ENCODE results near the gene ATP8B2.
"Not testable (repeated sequence)": the region's sequence is repeated elsewhere in the genome, so short reads cannot be mapped to it uniquely, and the experiment has no call there.

The ATP8B2 gene

GRCh38 chr1:154347961-154348360 lies 22.6 kb downstream of the ATP8B2 start:
- DNase-seq (ENCODE audit: low spot score) = no peak

- no peak for DNase-seq (ENCODE audit: low spot score)
Measured at GRCh38 chr1:154348429-154349076, 23.2 kb downstream of the ATP8B2 start.

GRCh38 chr1:154349121-154349520 lies 23.8 kb downstream of the ATP8B2 start:
- DNase-seq (ENCODE audit: low spot score) = no peak

GRCh38 chr1:154350383-154350782 lies 25.1 kb downstream of the ATP8B2 start:
- no peak for DNase-seq (ENCODE audit: low spot score)

- DNase-seq (ENCODE audit: low spot score) = no peak
Measured at GRCh38 chr1:154351363-154352068, 26.2 kb downstream of the ATP8B2 start.

- no peak for DNase-seq (ENCODE audit: low spot score)
Measured at GRCh38 chr1:154352245-154352580, 26.9 kb downstream of the ATP8B2 start.

GRCh38 chr1:154352581-154353459 lies 27.5 kb downstream of the ATP8B2 start:
- peak; percentile 73 for DNase-seq (ENCODE audit: low spot score)

GRCh38 chr1:154353460-154353904 lies 28.2 kb downstream of the ATP8B2 start:
- DNase-seq (ENCODE audit: low spot score) = peak; percentile 38

GRCh38 chr1:154353966-154354365 lies 28.6 kb downstream of the ATP8B2 start:
- DNase-seq (ENCODE audit: low spot score) = no peak

GRCh38 chr1:154358519-154358918 lies 33.2 kb downstream of the ATP8B2 start:
- no peak for DNase-seq (ENCODE audit: low spot score)

GRCh38 chr1:154360288-154360687 lies 35.0 kb downstream of the ATP8B2 start:
- no peak for DNase-seq (ENCODE audit: low spot score)

- not testable (repeated sequence) for DNase-seq (ENCODE audit: low spot score)
Measured at GRCh38 chr1:154360881-154361280, 35.6 kb downstream of the ATP8B2 start.

GRCh38 chr1:154361357-154361756 lies 36.0 kb downstream of the ATP8B2 start:
- DNase-seq (ENCODE audit: low spot score) = no peak

- no peak for DNase-seq (ENCODE audit: low spot score)
Measured at GRCh38 chr1:154371436-154371835, 46.1 kb downstream of the ATP8B2 start.

GRCh38 chr1:154373777-154374357 lies 48.5 kb downstream of the ATP8B2 start:
- not testable (repeated sequence) for DNase-seq (ENCODE audit: low spot score)

GRCh38 chr1:154379301-154379700 lies 54.0 kb downstream of the ATP8B2 start:
- no peak for DNase-seq (ENCODE audit: low spot score)

- no peak for DNase-seq (ENCODE audit: low spot score)
Measured at GRCh38 chr1:154384650-154385489, 59.5 kb downstream of the ATP8B2 start.

- no peak for DNase-seq (ENCODE audit: low spot score)
Measured at GRCh38 chr1:154386643-154387352, 61.5 kb downstream of the ATP8B2 start.

- no peak for DNase-seq (ENCODE audit: low spot score)
Measured at GRCh38 chr1:154391086-154391770, 65.9 kb downstream of the ATP8B2 start.

- no peak for DNase-seq (ENCODE audit: low spot score)
Measured at GRCh38 chr1:154398141-154398540, 72.8 kb downstream of the ATP8B2 start.
